Breast epithelium (tissue), 4 donors: ENCODE data around the gene RPRML. TPM values are rescaled to one million over a fixed set of nuclear protein-coding genes. Genes with fewer than 3 reads are reported as not detected.
A peak's percentile ranks its signal among the peaks of the same experiment; 100 is the strongest.

Experiments
- DNase-seq, 2 donors: peaks; one replicate each; pipeline ENCODE4 v3.0.0-alpha.2; 2019; ENCODE audit warnings: low spot score in 2 of 2
- H3K27ac ChIP-seq, 2 donors: fragments of 200-600 bp; sonication (generic) in 1 of 2; one replicate each; pipeline ENCODE4 v1.5.1; 2016 to 2019; ENCODE audit warnings: mild to moderate bottlenecking in 1 of 2
- H3K27me3 ChIP-seq, 2 donors: fragments of 200-600 bp; sonication (generic) in 1 of 2; one replicate each; pipeline versions ENCODE4 v1.5.1 to v1.6.0; 2017 to 2019; ENCODE audit warnings: control low read depth in 1 of 2, mild to moderate bottlenecking in 1 of 2
- H3K36me3 ChIP-seq: fragments of 200-600 bp; one replicate; pipeline ENCODE4 v1.5.1; 2019
- H3K4me1 ChIP-seq, 2 donors: fragments of 200-600 bp; sonication (generic); one replicate each; pipeline ENCODE4 v1.5.1; 2016 to 2019; ENCODE audit warnings: control low read depth in 1 of 2
- H3K4me3 ChIP-seq, 3 donors: fragments of 200-600 bp; sonication (generic); 1 replicate in 2 of 3; 2 replicates in 1 of 3; pipeline ENCODE4 v1.5.1; 2016 to 2019; ENCODE audit warnings: mild to moderate bottlenecking in 3 of 3, moderate library complexity in 2 of 3
- H3K9me3 ChIP-seq, 2 donors: fragments of 200-600 bp; sonication (generic) in 1 of 2; one replicate each; pipeline ENCODE4 v1.5.1; 2016 to 2019; ENCODE audit warnings: control low read depth in 1 of 2
- CTCF ChIP-seq, 3 donors: fragments of 450-650 bp; IDR thresholded peaks; one replicate each; pipeline ENCODE4 v1.5.1; 2016 to 2017; ENCODE audit warnings: antibody characterized with exemption in 3 of 3, mild to moderate bottlenecking in 3 of 3, moderate library complexity in 3 of 3
- POLR2A ChIP-seq: fragments of 450-650 bp; IDR thresholded peaks from one replicate; pipeline ENCODE4 v1.6.1; 2016; ENCODE audit warnings: antibody characterized with exemption, mild to moderate bottlenecking, moderate library complexity
- POLR2AphosphoS5 ChIP-seq, 3 donors: sonication (generic); formaldehyde crosslinking; IDR thresholded peaks; one replicate each; pipeline ENCODE4 v1.6.1; 2017; ENCODE audit warnings: antibody characterized with exemption in 3 of 3
- intact Hi-C: fragments of 100-400 bp; cut with DNase I; formaldehyde crosslinking; loops from one replicate; pipeline ENCODE4 v1.15.1; 2023; ENCODE audit warnings: low total_unique reads
- total RNA-seq, 3 donors: library from RNA; depleted of rRNA; stranded (reverse); fragments of >200 nt; gene quantifications; one replicate each; pipeline ENCODE4 v1.1.0, GENCODE V29; 2016

RPRML gene
- total RNA-seq, 3 donors from 2014 or later: 0.66 TPM; not detected in 2

DNA sequence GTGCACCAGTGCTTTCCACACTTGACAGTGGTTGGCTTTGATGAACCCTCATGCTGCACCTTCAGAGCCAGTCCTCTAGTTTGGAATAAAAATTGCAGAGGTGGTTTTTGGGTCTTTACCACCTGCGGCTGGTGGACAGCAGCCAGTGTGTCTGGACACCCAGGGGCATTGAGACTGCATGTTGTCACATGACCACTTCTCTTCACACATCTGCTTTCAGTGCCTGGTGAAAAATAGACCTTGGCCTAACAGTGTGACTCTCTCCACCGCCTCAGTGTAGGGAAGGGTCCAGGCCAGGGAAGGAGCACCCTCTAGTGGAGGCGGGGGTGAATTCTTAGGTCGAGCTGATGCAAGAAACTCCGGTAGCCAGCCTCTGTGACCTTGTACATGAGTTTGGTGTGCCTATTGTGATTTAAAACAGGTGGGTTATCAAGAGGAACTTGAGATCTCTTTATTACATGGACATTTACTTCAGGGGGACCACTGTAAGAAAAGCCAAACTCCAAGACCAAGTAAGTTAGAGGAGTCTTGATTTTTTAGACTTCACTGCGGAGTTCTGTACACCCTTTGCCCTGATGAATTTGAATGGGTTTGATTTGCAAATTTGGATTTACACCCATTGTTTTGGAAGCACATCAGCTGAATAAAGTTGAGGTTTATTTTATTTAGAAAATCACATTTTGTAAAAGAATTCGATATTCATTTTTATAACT is 38.2 kb downstream of the RPRML start:
- DNase-seq: peak; percentile 52 to 66
- peaks cover 0 to 20% of the 10 kb centered on the region in 2 donors for H3K4me1 ChIP-seq
- intact Hi-C loops: no loop called here
- H3K4me3 ChIP-seq: no peak overlapping the region
- no peak overlapping the region for H3K27ac ChIP-seq
- peaks cover 10% of the 10 kb centered on the region for H3K36me3 ChIP-seq
- no peaks in the 10 kb centered on the region for H3K9me3 ChIP-seq
- TF ChIP-seq CTCF (IDR thresholded peaks at IDR 0.05) (peak; percentile 28 to 66 (median 66)), POLR2AphosphoS5 (IDR thresholded peaks at IDR 0.05) (no peak), POLR2A (no peak)
- no peaks in the 10 kb centered on the region for H3K27me3 ChIP-seq

DNA sequence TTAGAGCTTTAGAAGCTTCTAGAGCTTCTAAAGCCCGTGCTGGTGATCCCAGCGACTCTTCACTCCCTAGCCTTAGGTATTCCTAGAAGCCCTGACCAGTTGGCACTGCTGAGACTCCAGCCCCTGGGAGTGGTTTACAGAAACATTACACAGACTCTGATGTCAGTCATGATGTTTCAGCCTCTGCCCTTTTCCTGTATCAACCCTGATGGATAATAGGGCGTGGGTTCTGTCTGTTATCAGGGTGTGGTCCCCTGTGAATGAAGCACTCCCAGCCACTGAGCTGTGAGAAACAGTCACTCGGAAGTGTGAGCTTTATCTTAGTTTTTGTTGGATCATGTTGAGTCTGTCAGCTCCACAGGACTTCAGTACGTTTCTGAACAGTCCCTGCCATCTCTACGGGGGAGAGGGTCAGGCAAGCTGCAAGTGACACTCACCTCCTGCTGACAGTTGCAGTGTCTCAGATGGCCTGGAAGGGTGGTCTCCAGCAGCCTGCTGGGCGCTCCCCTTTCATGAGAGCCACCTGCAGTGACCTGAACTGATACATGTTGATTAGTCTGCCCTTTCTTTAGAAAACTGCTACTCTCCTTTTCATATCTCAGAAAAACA is 43.3 kb downstream of the RPRML start:
- no peak overlapping the region for H3K4me3 ChIP-seq
- no peak overlapping the region for H3K27ac ChIP-seq
- TF ChIP-seq POLR2A (no peak), CTCF (IDR thresholded peaks at IDR 0.05) (no peak), POLR2AphosphoS5 (IDR thresholded peaks at IDR 0.05) (no peak)
- no peak for DNase-seq
- H3K9me3 ChIP-seq: no peaks in the 10 kb centered on the region
- intact Hi-C loops: no loop called here
- H3K27me3 ChIP-seq: no peaks in the 10 kb centered on the region
- peaks cover 16% of the 10 kb centered on the region for H3K36me3 ChIP-seq
- no peaks in the 10 kb centered on the region for H3K4me1 ChIP-seq

GRCh38 chr17:46931596-46931995 is 47.5 kb downstream of the RPRML start:
- H3K27ac ChIP-seq: no peak overlapping the region
- H3K9me3 ChIP-seq: no peaks in the 10 kb centered on the region
- no peak for DNase-seq
- H3K4me1 ChIP-seq: no peaks in the 10 kb centered on the region
- H3K27me3 ChIP-seq: no peaks in the 10 kb centered on the region
- H3K36me3 ChIP-seq: peaks cover 6% of the 10 kb centered on the region
- TF ChIP-seq CTCF (IDR thresholded peaks at IDR 0.05) (no peak), POLR2AphosphoS5 (IDR thresholded peaks at IDR 0.05) (no peak), POLR2A (no peak)
- no peak overlapping the region for H3K4me3 ChIP-seq
- intact Hi-C loops: no loop called here

GRCh38 chr17:46930051-46930450 is 49.0 kb downstream of the RPRML start:
- peaks cover 6% of the 10 kb centered on the region for H3K36me3 ChIP-seq
- intact Hi-C loops: no loop called here
- H3K4me3 ChIP-seq: no peak overlapping the region
- H3K9me3 ChIP-seq: no peaks in the 10 kb centered on the region
- no peaks in the 10 kb centered on the region for H3K27me3 ChIP-seq
- H3K27ac ChIP-seq: no peak overlapping the region
- H3K4me1 ChIP-seq: no peaks in the 10 kb centered on the region
- no peak for DNase-seq
- no peak for TF ChIP-seq CTCF (IDR thresholded peaks at IDR 0.05)
- no peak for TF ChIP-seq POLR2A
- TF ChIP-seq POLR2AphosphoS5 (IDR thresholded peaks at IDR 0.05): no peak

DNA sequence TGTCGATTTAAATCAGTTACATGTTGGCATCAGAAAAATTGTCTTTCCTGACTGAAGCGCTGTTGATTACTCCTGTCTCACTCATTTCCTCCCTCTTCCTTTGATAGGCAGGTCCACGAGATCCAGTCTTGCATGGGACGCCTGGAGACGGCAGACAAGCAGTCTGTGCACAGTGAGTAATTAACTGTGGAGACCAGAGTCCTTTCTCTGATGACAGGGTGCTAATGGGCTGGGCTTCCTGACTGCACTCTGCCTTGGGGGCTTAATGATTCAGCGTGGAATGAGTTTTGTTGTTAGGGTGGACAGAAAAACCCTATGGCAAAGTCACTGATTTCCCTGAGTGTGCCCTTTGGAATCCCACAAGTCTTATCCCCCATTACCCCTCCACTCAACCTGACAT is 49.6 kb downstream of the RPRML start:
- peaks cover 6% of the 10 kb centered on the region for H3K36me3 ChIP-seq
- no peak overlapping the region for H3K27ac ChIP-seq
- no peaks in the 10 kb centered on the region for H3K9me3 ChIP-seq
- TF ChIP-seq POLR2AphosphoS5 (IDR thresholded peaks at IDR 0.05): no peak
- TF ChIP-seq CTCF (IDR thresholded peaks at IDR 0.05): no peak
- TF ChIP-seq POLR2A: no peak
- H3K27me3 ChIP-seq: no peaks in the 10 kb centered on the region
- H3K4me3 ChIP-seq: no peak overlapping the region
- DNase-seq: no peak
- intact Hi-C loops: no loop called here
- no peaks in the 10 kb centered on the region for H3K4me1 ChIP-seq
